Measurements from ENCODE around the gene WASL. TPM values are rescaled to one million over a fixed set of nuclear protein-coding genes. Genes with fewer than 3 reads are reported as not detected.
"Not testable (repeated sequence)": the region's sequence is repeated elsewhere in the genome, so short reads cannot be mapped to it uniquely, and the experiment has no call there.

The WASL gene
- total RNA-seq, 1 donor from 2014 or later = 6.4 TPM

DNA sequence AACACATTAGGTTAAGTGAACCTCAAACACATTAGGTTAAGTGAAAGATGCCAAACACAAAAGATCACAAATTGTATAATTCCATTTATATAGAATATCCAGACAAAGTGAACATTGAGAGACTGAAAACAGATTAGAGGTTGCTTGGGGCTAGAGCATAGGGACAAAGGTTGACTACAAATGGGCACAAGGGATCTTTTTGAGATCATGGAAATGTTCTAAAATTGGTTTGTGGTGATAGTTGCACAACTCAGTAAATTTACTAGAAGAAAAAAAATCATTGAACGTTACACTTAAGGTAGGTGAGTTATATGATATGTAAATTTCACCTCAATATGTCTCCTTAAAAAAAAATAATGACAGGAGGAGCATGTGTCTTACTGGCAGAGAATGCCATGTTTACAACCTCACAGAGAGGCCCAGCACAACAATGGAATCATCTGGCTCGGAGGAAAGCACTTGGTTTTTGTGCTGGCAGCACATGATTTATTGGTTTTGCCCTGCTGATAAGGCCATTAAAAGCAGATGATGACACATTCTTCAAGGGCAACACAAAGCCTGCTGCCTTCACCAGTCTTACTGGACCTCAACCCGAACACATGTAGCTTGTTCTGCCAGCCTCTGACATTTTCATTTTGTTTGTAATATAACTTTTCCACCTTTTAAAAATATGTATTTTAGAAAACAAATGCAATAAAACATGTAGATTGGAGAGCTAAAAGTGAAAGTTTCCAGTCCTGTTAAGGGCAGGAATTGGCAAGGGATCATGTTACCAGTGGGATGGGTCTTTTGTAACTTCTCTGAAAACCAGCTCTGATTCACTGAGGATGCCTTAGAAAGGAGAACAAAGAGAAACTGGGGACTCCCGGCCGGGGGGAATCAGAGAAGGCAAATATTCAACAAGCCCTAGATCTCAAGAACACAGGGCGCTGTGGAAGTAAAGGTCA is 105.0 kb downstream of the WASL start:
- intact Hi-C loops (cut with micrococcal nuclease) = no loop called here
- Mint-ChIP-seq H3K36me3 (ENCODE audit: low read depth) (no peaks in the 10 kb centered on the region), H3K9me3 (no peaks in the 10 kb centered on the region), H3K4me1 (no peaks in the 10 kb centered on the region), H3K4me3 (no peak overlapping the region), H3K27me3 (peaks cover 28% of the 10 kb centered on the region), H3K27ac (no peak overlapping the region)
- DNase-seq = no peak

GRCh38 chr7:123641901-123642300 is 106.9 kb downstream of the WASL start:
- DNase-seq = no peak
- Mint-ChIP-seq H3K27ac (no peak overlapping the region), H3K4me3 (no peak overlapping the region), H3K27me3 (peaks cover 40% of the 10 kb centered on the region), H3K4me1 (no peaks in the 10 kb centered on the region), H3K36me3 (ENCODE audit: low read depth) (no peaks in the 10 kb centered on the region), H3K9me3 (no peaks in the 10 kb centered on the region)
- intact Hi-C loops (cut with micrococcal nuclease) = no loop called here

GRCh38 chr7:123640583-123640982 is 108.2 kb downstream of the WASL start:
- H3K27ac Mint-ChIP-seq = no peak overlapping the region
- intact Hi-C loops (cut with micrococcal nuclease) = no loop called here
- H3K9me3 Mint-ChIP-seq = no peaks in the 10 kb centered on the region
- no peak overlapping the region for H3K4me3 Mint-ChIP-seq
- H3K4me1 Mint-ChIP-seq = no peaks in the 10 kb centered on the region
- no peaks in the 10 kb centered on the region for H3K36me3 Mint-ChIP-seq (ENCODE audit: low read depth)
- peaks cover 39% of the 10 kb centered on the region for H3K27me3 Mint-ChIP-seq
- no peak for DNase-seq

DNA sequence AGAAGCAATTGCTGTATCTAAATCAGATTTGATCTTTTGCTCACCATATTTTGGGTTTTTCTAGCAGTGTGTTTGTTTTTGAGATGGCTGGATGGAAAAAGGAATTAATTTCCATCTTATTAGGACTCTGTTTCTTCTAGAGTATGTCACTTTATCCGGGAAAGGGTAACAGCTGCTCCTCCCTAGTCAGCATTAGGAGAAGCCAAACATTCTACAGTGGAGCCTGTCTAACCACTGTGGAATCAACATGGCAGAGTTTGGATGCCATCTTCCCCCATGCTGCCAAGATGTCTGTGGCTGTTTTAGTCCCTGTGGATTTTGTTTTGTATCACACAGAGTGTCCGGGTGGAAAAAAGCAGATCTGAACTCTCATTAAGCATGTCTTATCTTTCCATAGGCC is 109.2 kb downstream of the WASL start:
- Mint-ChIP-seq H3K9me3 (no peaks in the 10 kb centered on the region), H3K4me1 (no peaks in the 10 kb centered on the region), H3K27ac (no peak overlapping the region), H3K4me3 (no peak overlapping the region), H3K36me3 (ENCODE audit: low read depth) (no peaks in the 10 kb centered on the region), H3K27me3 (peaks cover 38% of the 10 kb centered on the region)
- intact Hi-C loops (cut with micrococcal nuclease) = no loop called here
- no peak for DNase-seq

- DNase-seq = no peak
- H3K36me3 Mint-ChIP-seq (ENCODE audit: low read depth) = no peaks in the 10 kb centered on the region
- H3K4me1 Mint-ChIP-seq = no peaks in the 10 kb centered on the region
- no peak overlapping the region for H3K4me3 Mint-ChIP-seq
- peaks cover 25% of the 10 kb centered on the region for H3K27me3 Mint-ChIP-seq
- intact Hi-C loops (cut with micrococcal nuclease) = no loop called here
- H3K27ac Mint-ChIP-seq = no peak overlapping the region
- H3K9me3 Mint-ChIP-seq = no peaks in the 10 kb centered on the region
Observed at GRCh38 chr7:123637878-123638277, 110.9 kb downstream of the WASL start.

DNA sequence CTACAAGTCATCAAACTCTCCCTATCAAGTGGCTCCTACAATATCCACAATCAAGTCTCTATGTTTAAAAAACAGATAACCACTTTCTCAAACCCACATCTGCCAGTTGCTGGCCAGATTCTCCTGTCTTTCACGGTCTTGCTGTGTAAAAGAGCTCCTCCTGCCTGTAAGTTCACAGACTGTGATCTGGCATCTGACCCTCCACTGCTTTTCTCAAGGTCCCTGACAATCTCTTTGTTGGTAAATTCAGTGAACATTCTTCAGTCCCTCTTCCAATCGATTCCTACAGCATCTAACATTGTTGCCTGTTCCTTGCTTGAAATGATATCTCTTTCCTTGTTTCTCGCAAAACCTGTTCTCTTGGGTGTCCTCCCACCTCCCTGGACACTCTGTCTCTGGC is 111.6 kb downstream of the WASL start:
- Mint-ChIP-seq H3K27ac (no peak overlapping the region), H3K36me3 (ENCODE audit: low read depth) (no peaks in the 10 kb centered on the region), H3K4me1 (no peaks in the 10 kb centered on the region), H3K4me3 (no peak overlapping the region), H3K9me3 (no peaks in the 10 kb centered on the region), H3K27me3 (peaks cover 25% of the 10 kb centered on the region)
- intact Hi-C loops (cut with micrococcal nuclease) = no loop called here
- no peak for DNase-seq

- H3K4me3 Mint-ChIP-seq = no peak overlapping the region
- intact Hi-C loops (cut with micrococcal nuclease) = no loop called here
- H3K4me1 Mint-ChIP-seq = no peaks in the 10 kb centered on the region
- H3K27me3 Mint-ChIP-seq = peaks cover 23% of the 10 kb centered on the region
- no peak overlapping the region for H3K27ac Mint-ChIP-seq
- no peak for DNase-seq
- no peaks in the 10 kb centered on the region for H3K36me3 Mint-ChIP-seq (ENCODE audit: low read depth)
- H3K9me3 Mint-ChIP-seq = no peaks in the 10 kb centered on the region
Observed at GRCh38 chr7:123635551-123636359, 113.0 kb downstream of the WASL start.

DNA sequence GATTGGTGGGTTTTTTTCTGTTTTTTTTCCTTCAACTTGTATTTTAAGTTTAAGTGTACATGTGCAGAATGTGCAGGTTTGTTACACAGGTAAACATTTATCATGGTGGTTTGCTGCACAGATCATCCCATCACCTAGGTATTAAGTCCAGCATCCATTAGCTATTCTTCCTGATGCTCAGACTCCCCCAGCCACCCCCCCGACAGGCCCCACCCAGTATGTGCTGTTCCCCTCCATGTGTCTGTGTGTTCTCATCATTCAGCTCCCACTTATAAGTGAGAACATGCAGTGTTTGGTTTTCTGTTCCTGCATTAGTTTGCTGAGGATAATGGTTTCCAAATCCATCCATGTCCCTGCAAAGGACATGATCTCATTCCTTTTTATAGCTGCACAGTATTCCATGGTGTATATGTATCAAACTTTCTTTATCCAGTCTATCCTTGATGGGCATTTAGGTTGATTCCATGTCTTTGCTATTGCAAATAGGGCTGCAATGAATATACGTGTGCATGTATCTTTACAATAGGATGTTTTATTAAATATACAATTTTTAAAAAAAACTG is 114.7 kb downstream of the WASL start:
- H3K9me3 Mint-ChIP-seq; H3K4me3 Mint-ChIP-seq; H3K27ac Mint-ChIP-seq; DNase-seq; H3K4me1 Mint-ChIP-seq; intact Hi-C loops (cut with micrococcal nuclease); H3K36me3 Mint-ChIP-seq (ENCODE audit: low read depth): not testable (repeated sequence)
- peaks cover 24% of the 10 kb centered on the region for H3K27me3 Mint-ChIP-seq

- no peaks in the 10 kb centered on the region for H3K9me3 Mint-ChIP-seq
- intact Hi-C loops (cut with micrococcal nuclease) = no loop called here
- H3K36me3 Mint-ChIP-seq (ENCODE audit: low read depth) = no peaks in the 10 kb centered on the region
- no peak for DNase-seq
- no peak overlapping the region for H3K4me3 Mint-ChIP-seq
- H3K27ac Mint-ChIP-seq = no peak overlapping the region
- H3K27me3 Mint-ChIP-seq = peaks cover 22% of the 10 kb centered on the region
- H3K4me1 Mint-ChIP-seq = no peaks in the 10 kb centered on the region
Observed at GRCh38 chr7:123633553-123633952, 115.2 kb downstream of the WASL start.

GRCh38 chr7:123632808-123633207 is 116.0 kb downstream of the WASL start:
- H3K27me3 Mint-ChIP-seq = peaks cover 18% of the 10 kb centered on the region
- no peaks in the 10 kb centered on the region for H3K4me1 Mint-ChIP-seq
- no peak overlapping the region for H3K27ac Mint-ChIP-seq
- H3K9me3 Mint-ChIP-seq = no peaks in the 10 kb centered on the region
- H3K36me3 Mint-ChIP-seq (ENCODE audit: low read depth) = no peaks in the 10 kb centered on the region
- intact Hi-C loops (cut with micrococcal nuclease) = no loop called here
- no peak for DNase-seq
- no peak overlapping the region for H3K4me3 Mint-ChIP-seq

Other genes starting within 250 kb of the WASL start
- gene IQUB, start 214.4 kb downstream of the WASL start, total RNA-seq = 0.05 TPM in 1 of 2 replicates, not detected in the other
- 56.1 and 62.1 TPM in 2 replicates for gene NDUFA5, start 191.2 kb downstream of the WASL start, total RNA-seq
- not detected in 2 replicates for gene ASB15, start 147.2 kb downstream of the WASL start, total RNA-seq
- not detected in 2 replicates for gene LMOD2, start 93.1 kb downstream of the WASL start, total RNA-seq
- not detected in 2 replicates for gene HYAL4, start 96.2 kb upstream of the WASL start, total RNA-seq
- gene SPAM1, start 176.2 kb upstream of the WASL start, total RNA-seq = not detected in 2 replicates

Measured in activated CD4-positive, alpha-beta T cell treated with anti-CD3 and anti-CD28 coated beads, Interleukin-2, amount 10 ng/mL, durations not matched to agents 24 days and 14 days (primary cell).